Aortic smooth muscle cell (primary cell): ENCODE measurements around the gene CSNK1G3. TPM values are rescaled to one million over a fixed set of nuclear protein-coding genes. Genes with fewer than 3 reads are reported as not detected.

Experiments used
- total RNA-seq: library from RNA; depleted of rRNA; stranded (reverse); fragments of >200 nt; gene quantifications from 2 replicates; pipeline ENCODE4 v1.2.3, GENCODE V29; 2014

Gene CSNK1G3
- 33.3 and 42.0 TPM in 2 replicates for total RNA-seq

GRCh38 chr5:123511648-123512605 is at the start of gene CSNK1G3:
Gene CSNK1G3 (plus strand): TSS chr5:123512177. CDS start chr5:123545664, 33,487 bp downstream.

Other genes with a start within 250 kb of the CSNK1G3 start
- gene CEP120, start 88.8 kb upstream of the CSNK1G3 start, total RNA-seq, result 12.7 and 14.0 TPM in 2 replicates